Psoas muscle (tissue), 8 donors: ENCODE measurements around the gene HPS5. TPM values are rescaled to one million over a fixed set of nuclear protein-coding genes. Genes with fewer than 3 reads are reported as not detected.

Experiments used
- ATAC-seq, 4 donors: fragments of 200-7000 bp; cut with Tn5 transposase; one replicate each; pipeline ENCODE4 v1.9.1; 2020; ENCODE audit warnings: moderate library complexity in 3 of 4, mild to moderate bottlenecking in 2 of 4
- DNase-seq, 2 donors: peaks; one replicate each; pipeline ENCODE4 v3.0.0-alpha.2; 2020
- H3K27ac ChIP-seq: fragments of 200-600 bp; one replicate; pipeline ENCODE4 v1.8.0; 2022
- H3K27me3 ChIP-seq, 3 donors: fragments of 200-600 bp in 1 of 3; one replicate each; pipeline versions ENCODE4 v1.6.1 to v1.8.0; 2013 to 2022; ENCODE audit warnings: low read length in 2 of 3, mild to moderate bottlenecking in 2 of 3, moderate library complexity in 1 of 3; ENCODE audit not compliant: insufficient read depth in 3 of 3
- H3K36me3 ChIP-seq, 2 donors: fragments of 200-600 bp in 1 of 2; one replicate each; pipeline versions ENCODE4 v1.6.1 to v1.8.0; 2013 to 2022; ENCODE audit warnings: low read depth in 1 of 2, mild to moderate bottlenecking in 1 of 2, moderate library complexity in 1 of 2; ENCODE audit not compliant: insufficient read depth in 1 of 2
- H3K4me1 ChIP-seq: fragments of 200-600 bp; one replicate; pipeline ENCODE4 v1.8.0; 2022
- H3K4me3 ChIP-seq: fragments of 200-600 bp; one replicate; pipeline ENCODE4 v1.8.0; 2022; ENCODE audit warnings: mild to moderate bottlenecking
- H3K9me3 ChIP-seq: fragments of 200-600 bp; one replicate; pipeline ENCODE4 v1.8.0; 2022
- CTCF ChIP-seq: fragments of 200-600 bp; IDR thresholded peaks from one replicate; pipeline ENCODE4 v1.8.0; 2022; ENCODE audit warnings: antibody characterized with exemption
- WGBS, 3 donors: extraction: QIAGEN DNeasy Blood & Tissue Kit; methylation state at CpG; one replicate each; pipeline versions ENCODE4 v1.1.6 to v1.1.7; 2013; 5-methylcytosine and 5-hydroxymethylcytosine counted together
- intact Hi-C, 2 donors: fragments of 100-400 bp; cut with DNase I; formaldehyde crosslinking; loops; one replicate each; pipeline versions ENCODE4 v1.11.0 to v1.14.2; 2022
- polyA plus RNA-seq, 3 donors: library from polyadenylated mRNA; stranded (reverse); fragments of 200-250 nt; gene quantifications; one replicate each; pipeline ENCODE4 v1.2.3, GENCODE V29; 2013
- total RNA-seq, 4 donors: library from RNA; stranded (reverse); fragmentation: NEBNext Ultra II Directional in 2 of 4; extraction: Animal tissue kit (Norgen Biotek cat#: 25700) in 2 of 4; gene quantifications; one replicate each; pipeline versions ENCODE4 v1.2.1 to v1.2.4, GENCODE V29; 2021 to 2023
- donor health status: healthy with polysubstance abuse.
- donor health status: DM: no; HTN: no; CAD: no; lungs with moderate emphysema.
- donor health status: Bipolar disorder and iron deficiency.
- donor health status: healthy.
- donor health status: DM: yes; HTN: yes; CAD: no.
- donor health status: DM: no; HTN: no; CAD: no.
- donor health status: DM: no; HTN: no; CAD: no.
- donor health status: DM: yes; HTN: yes; CAD: no.

Gene HPS5
- total and polyA plus RNA-seq, 7 donors: 4.9 to 11.9 (median 9.9) TPM

- Histone ChIP-seq H3K4me1 (peaks cover 34% of the 10 kb centered on the region), H3K9me3 (no peaks in the 10 kb centered on the region), H3K27ac (peak overlapping the region; percentile 95), H3K36me3 (peaks cover 8 to 23% of the 10 kb centered on the region in 2 donors), H3K4me3 (peak overlapping the region; percentile 83), H3K27me3 (no peaks in the 10 kb centered on the region)
- ATAC-seq (peak in 1 of 4 donors; percentile 5), DNase-seq (no peak)
- TF ChIP-seq CTCF: no peak
- intact Hi-C loops: loop anchor here (5.0 to 10.0 kb wide), 4 partner anchors 76 to 1587 kb away; partner anchors contain the start of genes C11orf58 (in 1 of the 2), SPTY2D1 (in 1 of the 2) and TSG101 (in 1 of the 2)
- 3 to 5% (median 4%) methylated on average over 4 of the region's 4 CpGs for WGBS, 3 donors
Measured at GRCh38 chr11:18321578-18321968, 367 bp downstream of the HPS5 start.

GRCh38 chr11:18320617-18321016 is 1.3 kb downstream of the HPS5 start:
- no peaks in the 10 kb centered on the region for H3K9me3 ChIP-seq
- intact Hi-C loops: loop anchor here (5.0 to 10.0 kb wide), 4 partner anchors 77 to 1586 kb away; partner anchors contain the start of genes C11orf58 (in 1 of the 2), SPTY2D1 (in 1 of the 2) and TSG101 (in 1 of the 2)
- peaks cover 2 to 14% of the 10 kb centered on the region in 2 donors for H3K36me3 ChIP-seq
- no peaks in the 10 kb centered on the region for H3K27me3 ChIP-seq
- peaks cover 34% of the 10 kb centered on the region for H3K4me1 ChIP-seq
- H3K27ac ChIP-seq: no peak overlapping the region
- no peak for DNase-seq
- H3K4me3 ChIP-seq: peak overlapping the region; percentile 83
- no peak for ATAC-seq
- TF ChIP-seq CTCF: no peak

- Histone ChIP-seq H3K36me3 (peaks cover 2 to 7% of the 10 kb centered on the region in 2 donors), H3K27me3 (no peaks in the 10 kb centered on the region), H3K9me3 (no peaks in the 10 kb centered on the region), H3K4me1 (peaks cover 31% of the 10 kb centered on the region), H3K27ac (no peak overlapping the region), H3K4me3 (no peak overlapping the region)
- intact Hi-C loops: loop anchor here (5.0 to 10.0 kb wide), 5 partner anchors 77 to 1585 kb away; partner anchors contain the start of genes C11orf58 (in 1 of the 2), SERGEF (in 1 of the 2), SPTY2D1 (in 1 of the 2) and TSG101 (in 1 of the 2)
- ATAC-seq: no peak
- DNase-seq: no peak
- 91 to 94% (median 93%) methylated on average over 3 of the region's 3 CpGs for WGBS, 3 donors
- no peak for TF ChIP-seq CTCF
Measured at GRCh38 chr11:18319914-18320313, 2.0 kb downstream of the HPS5 start.

GRCh38 chr11:18317551-18317950 is 4.4 kb downstream of the HPS5 start:
- peaks cover 12% of the 10 kb centered on the region for H3K4me1 ChIP-seq
- DNase-seq (no peak), ATAC-seq (no peak)
- H3K4me3 ChIP-seq: no peak overlapping the region
- no peaks in the 10 kb centered on the region for H3K27me3 ChIP-seq
- WGBS, 3 donors: 90 to 96% (median 93%) methylated on average over 4 of the region's 4 CpGs
- no peaks in the 10 kb centered on the region for H3K9me3 ChIP-seq
- TF ChIP-seq CTCF: no peak
- no peak overlapping the region for H3K27ac ChIP-seq
- intact Hi-C loops: loop anchor here in 1 of 2 donors (10.0 kb wide), 1 partner anchor 303 kb away; the partner anchor contains the start of gene SERGEF
- H3K36me3 ChIP-seq: peaks cover 0 to 5% of the 10 kb centered on the region in 2 donors

GRCh38 chr11:18315893-18316292 is 6.0 kb downstream of the HPS5 start:
- H3K36me3 ChIP-seq: peaks cover 0 to 14% of the 10 kb centered on the region in 2 donors
- no peak overlapping the region for H3K27ac ChIP-seq
- no peak overlapping the region for H3K4me3 ChIP-seq
- no peaks in the 10 kb centered on the region for H3K9me3 ChIP-seq
- H3K27me3 ChIP-seq: no peaks in the 10 kb centered on the region
- intact Hi-C loops: loop anchor here in 1 of 2 donors (10.0 kb wide), 1 partner anchor 301 kb away; the partner anchor contains the start of gene SERGEF
- no peak for TF ChIP-seq CTCF
- peaks cover 7% of the 10 kb centered on the region for H3K4me1 ChIP-seq
- WGBS, 3 donors: 95 to 96% (median 95%) methylated on average over 2 of the region's 2 CpGs
- ATAC-seq (no peak), DNase-seq (no peak)
